Neural cell (in vitro differentiated cells): ENCODE results near the gene PPIB. TPM values are rescaled to one million over a fixed set of nuclear protein-coding genes. Genes with fewer than 3 reads are reported as not detected.

Experiments
- H2AFZ ChIP-seq: fragments of 200-600, 300-800 bp; sonication (generic), shearing (Covaris generic); 2 replicates; pipeline ENCODE4 v1.6.0; 2014; ENCODE audit warnings: low read depth, mild to moderate bottlenecking, antibody characterized with exemption, low read length, moderate library complexity
- H3F3A ChIP-seq: fragments of 200-600 bp; shearing (Covaris generic); 2 replicates; pipeline ENCODE4 v1.6.1; 2016; ENCODE audit warnings: mild to moderate bottlenecking, moderate library complexity, mixed read lengths, antibody characterized with exemption, low read length; ENCODE audit not compliant: insufficient read depth, poor library complexity, severe bottlenecking
- H3K27ac ChIP-seq: fragments of 200-600, 300-800 bp; sonication (generic), shearing (Covaris generic); 2 replicates; pipeline ENCODE4 v1.5.1; 2014; ENCODE audit warnings: mild to moderate bottlenecking, low read length, moderate library complexity
- H3K27me3 ChIP-seq: fragments of 300-800, 200-600 bp; sonication (generic), shearing (Covaris generic); 2 replicates; pipeline ENCODE4 v1.6.0; 2014; ENCODE audit warnings: mild to moderate bottlenecking, low read depth, low read length, moderate library complexity; ENCODE audit not compliant: insufficient read depth
- H3K36me3 ChIP-seq: fragments of 300-800, 200-600 bp; sonication (generic), shearing (Covaris generic); 2 replicates; pipeline ENCODE4 v1.5.1; 2014; ENCODE audit warnings: mild to moderate bottlenecking, antibody characterized with exemption, low read length, moderate library complexity; ENCODE audit not compliant: insufficient read depth
- H3K4me2 ChIP-seq: fragments of 300-800, 200-600 bp; sonication (generic), shearing (Covaris generic); 2 replicates; pipeline ENCODE4 v1.6.0; 2014; ENCODE audit warnings: mild to moderate bottlenecking, low read length
- H3K4me3 ChIP-seq: fragments of 300-800, 200-600 bp; sonication (generic), shearing (Covaris generic); 2 replicates; pipeline ENCODE4 v1.5.1; 2014; ENCODE audit warnings: mild to moderate bottlenecking, low read length, moderate library complexity
- H3K79me2 ChIP-seq: fragments of 200-600 bp; shearing (Covaris generic); replicated peaks from 2 replicates; pipeline ENCODE4 v1.6.0; 2014; ENCODE audit warnings: mild to moderate bottlenecking, low read length, moderate library complexity; ENCODE audit not compliant: insufficient read depth
- H3K9ac ChIP-seq: fragments of 300-800, 200-600 bp; sonication (generic), shearing (Covaris generic); 2 replicates; pipeline ENCODE4 v1.6.1; 2016; ENCODE audit warnings: mild to moderate bottlenecking, low read length, mixed read lengths
- H3K9me2 ChIP-seq: fragments of 200-600 bp; shearing (Covaris generic); 2 replicates; pipeline ENCODE4 v1.6.1; 2016; ENCODE audit warnings: mild to moderate bottlenecking, low read length, mixed read lengths; ENCODE audit not compliant: insufficient read depth
- H3K9me3 ChIP-seq: fragments of 200-600, 300-800 bp; sonication (generic), shearing (Covaris generic); 2 replicates; pipeline ENCODE4 v1.6.1; 2016; ENCODE audit warnings: mild to moderate bottlenecking, mixed run types, low read length, moderate library complexity, mixed read lengths
- H4K20me1 ChIP-seq: fragments of 200-600 bp; shearing (Covaris generic); 2 replicates; pipeline ENCODE4 v1.6.1; 2016; ENCODE audit warnings: mild to moderate bottlenecking, mixed run types; ENCODE audit not compliant: insufficient read depth
- EP300 ChIP-seq: fragments of 450-650 bp; conservative IDR thresholded peaks from 2 replicates; pipeline ENCODE4 v1.6.1; 2014; ENCODE audit warnings: antibody characterized with exemption, mild to moderate bottlenecking, moderate library complexity; ENCODE audit not compliant: poor library complexity, severe bottlenecking
- EZH2 ChIP-seq: fragments of 200-600, 300-800 bp; shearing (Covaris generic), sonication (generic); IDR thresholded peaks from 2 replicates; pipeline ENCODE4 v1.6.1; 2014; ENCODE audit warnings: antibody characterized with exemption, low read length, borderline replicate concordance, mild to moderate bottlenecking; ENCODE audit not compliant: insufficient read depth, poor library complexity, severe bottlenecking
- MXI1 ChIP-seq: fragments of 450-650 bp; conservative IDR thresholded peaks from 2 replicates; pipeline ENCODE4 v1.6.1; 2014; ENCODE audit warnings: antibody characterized with exemption, mild to moderate bottlenecking; ENCODE audit not compliant: poor library complexity, severe bottlenecking
- POLR2AphosphoS5 ChIP-seq: IDR thresholded peaks from 2 replicates; pipeline ENCODE4 v1.6.1; 2012
- RAD21 ChIP-seq: fragments of 450-650 bp; conservative IDR thresholded peaks from 2 replicates; pipeline ENCODE4 v1.6.1; 2014; ENCODE audit warnings: antibody characterized with exemption, mild to moderate bottlenecking, moderate library complexity
- SMC3 ChIP-seq: fragments of 450-650 bp; conservative IDR thresholded peaks from 2 replicates; pipeline ENCODE4 v1.6.1; 2014; ENCODE audit warnings: antibody characterized with exemption, mild to moderate bottlenecking, moderate library complexity; ENCODE audit not compliant: poor library complexity
- TAF1 ChIP-seq: IDR thresholded peaks from 2 replicates; pipeline ENCODE4 v1.6.1; 2012; ENCODE audit warnings: low read depth
- polyA minus RNA-seq: library from RNA; depleted of rRNA, polyadenylated mRNA; stranded (reverse); fragments of >200 nt; gene quantifications from 2 replicates; pipeline ENCODE4 v1.2.3, GENCODE V29; 2014
- polyA plus RNA-seq: library from polyadenylated mRNA; depleted of rRNA; stranded (reverse); fragments of >200 nt; gene quantifications from 2 replicates; pipeline ENCODE4 v1.2.3, GENCODE V29; 2014
- TF ChIP-seq, protein P1 (sequence below): fragments of 450-650 bp; IDR thresholded peaks from 2 replicates; pipeline ENCODE4 v1.5.1; 2014; ENCODE audit warnings: antibody characterized with exemption, mild to moderate bottlenecking, moderate library complexity; ENCODE audit not compliant: poor library complexity, severe bottlenecking
- TF ChIP-seq, protein P2 (sequence below): IDR thresholded peaks from 2 replicates; pipeline ENCODE4 v1.6.1; 2012; ENCODE audit warnings: borderline replicate concordance

The PPIB gene
- polyA plus RNA-seq (202 and 206 TPM in 2 replicates), polyA minus RNA-seq (99.3 and 109 TPM in 2 replicates)

DNA sequence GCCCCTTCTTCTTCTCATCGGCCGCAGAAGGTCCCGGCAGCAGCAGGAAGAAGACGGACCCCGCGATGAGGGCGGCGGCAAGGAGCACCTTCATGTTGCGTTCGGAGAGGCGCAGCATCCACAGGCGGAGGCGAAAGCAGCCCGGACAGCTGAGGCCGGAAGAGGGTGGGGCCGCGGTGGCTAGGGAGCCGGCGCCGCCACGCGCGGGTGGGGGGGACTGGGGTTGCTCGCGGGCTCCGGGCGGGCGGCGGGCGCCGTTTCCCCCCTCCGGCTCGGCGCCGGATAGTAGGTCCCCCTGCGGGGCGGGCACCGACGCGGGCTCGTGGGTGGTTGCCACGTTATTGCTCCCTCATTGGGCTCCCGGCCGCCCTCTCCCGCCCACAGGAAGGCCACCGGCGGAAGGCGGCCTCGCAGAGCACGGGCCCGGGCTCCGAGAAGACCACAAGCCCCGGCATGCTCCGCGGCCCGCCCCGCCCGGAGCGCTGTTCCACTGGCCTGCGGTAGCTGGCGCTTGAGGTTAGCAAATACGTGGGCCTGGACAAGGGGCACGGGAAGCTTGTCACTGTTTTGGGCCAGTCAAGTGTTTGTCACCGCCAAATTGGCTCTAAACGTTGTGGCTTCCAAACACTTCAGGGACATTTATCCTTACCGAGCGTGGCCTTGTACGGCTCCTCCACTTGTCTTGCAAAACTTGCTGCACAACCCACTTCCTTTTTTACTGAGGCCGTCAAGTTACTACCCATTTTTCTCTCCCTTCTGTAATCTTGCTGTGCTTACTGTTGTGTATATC lies at the start of gene PPIB:
Gene PPIB (minus strand): TSS at position 154 of the 790 bp plus-strand sequence. CDS start 36 bp downstream, at position 118.
- no peaks in the 10 kb centered on the region for H4K20me1 ChIP-seq
- peak within 1 kb of the TSS; percentile 74 for H3K27ac ChIP-seq
- no peaks in the 10 kb centered on the region for H3F3A ChIP-seq
- peak within 1 kb of the TSS; percentile 96 for H3K4me2 ChIP-seq
- peak within 1 kb of the TSS; percentile 93 for H3K4me3 ChIP-seq
- H2AFZ ChIP-seq = peak within 1 kb of the TSS; percentile 51
- peak within 1 kb of the TSS; percentile 82 for H3K9ac ChIP-seq
- peaks cover 10% of the 10 kb centered on the region for H3K79me2 ChIP-seq
- H3K36me3 ChIP-seq = no peaks in the 10 kb centered on the region
- no peaks in the 10 kb centered on the region for H3K27me3 ChIP-seq
- H3K9me2 ChIP-seq = no peaks in the 10 kb centered on the region
- TF ChIP-seq MXI1 = peak; percentile 83
- peak; percentile 79 for TF ChIP-seq RAD21
- no peak for TF ChIP-seq TAF1
- TF ChIP-seq, protein P1, sequence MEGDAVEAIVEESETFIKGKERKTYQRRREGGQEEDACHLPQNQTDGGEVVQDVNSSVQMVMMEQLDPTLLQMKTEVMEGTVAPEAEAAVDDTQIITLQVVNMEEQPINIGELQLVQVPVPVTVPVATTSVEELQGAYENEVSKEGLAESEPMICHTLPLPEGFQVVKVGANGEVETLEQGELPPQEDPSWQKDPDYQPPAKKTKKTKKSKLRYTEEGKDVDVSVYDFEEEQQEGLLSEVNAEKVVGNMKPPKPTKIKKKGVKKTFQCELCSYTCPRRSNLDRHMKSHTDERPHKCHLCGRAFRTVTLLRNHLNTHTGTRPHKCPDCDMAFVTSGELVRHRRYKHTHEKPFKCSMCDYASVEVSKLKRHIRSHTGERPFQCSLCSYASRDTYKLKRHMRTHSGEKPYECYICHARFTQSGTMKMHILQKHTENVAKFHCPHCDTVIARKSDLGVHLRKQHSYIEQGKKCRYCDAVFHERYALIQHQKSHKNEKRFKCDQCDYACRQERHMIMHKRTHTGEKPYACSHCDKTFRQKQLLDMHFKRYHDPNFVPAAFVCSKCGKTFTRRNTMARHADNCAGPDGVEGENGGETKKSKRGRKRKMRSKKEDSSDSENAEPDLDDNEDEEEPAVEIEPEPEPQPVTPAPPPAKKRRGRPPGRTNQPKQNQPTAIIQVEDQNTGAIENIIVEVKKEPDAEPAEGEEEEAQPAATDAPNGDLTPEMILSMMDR = peak; percentile 85
- TF ChIP-seq POLR2AphosphoS5 = peak; percentile 91
- TF ChIP-seq EZH2 = no peak
- peak; percentile 57 for TF ChIP-seq EP300
- peak; percentile 65 for TF ChIP-seq SMC3
- TF ChIP-seq, protein P2, sequence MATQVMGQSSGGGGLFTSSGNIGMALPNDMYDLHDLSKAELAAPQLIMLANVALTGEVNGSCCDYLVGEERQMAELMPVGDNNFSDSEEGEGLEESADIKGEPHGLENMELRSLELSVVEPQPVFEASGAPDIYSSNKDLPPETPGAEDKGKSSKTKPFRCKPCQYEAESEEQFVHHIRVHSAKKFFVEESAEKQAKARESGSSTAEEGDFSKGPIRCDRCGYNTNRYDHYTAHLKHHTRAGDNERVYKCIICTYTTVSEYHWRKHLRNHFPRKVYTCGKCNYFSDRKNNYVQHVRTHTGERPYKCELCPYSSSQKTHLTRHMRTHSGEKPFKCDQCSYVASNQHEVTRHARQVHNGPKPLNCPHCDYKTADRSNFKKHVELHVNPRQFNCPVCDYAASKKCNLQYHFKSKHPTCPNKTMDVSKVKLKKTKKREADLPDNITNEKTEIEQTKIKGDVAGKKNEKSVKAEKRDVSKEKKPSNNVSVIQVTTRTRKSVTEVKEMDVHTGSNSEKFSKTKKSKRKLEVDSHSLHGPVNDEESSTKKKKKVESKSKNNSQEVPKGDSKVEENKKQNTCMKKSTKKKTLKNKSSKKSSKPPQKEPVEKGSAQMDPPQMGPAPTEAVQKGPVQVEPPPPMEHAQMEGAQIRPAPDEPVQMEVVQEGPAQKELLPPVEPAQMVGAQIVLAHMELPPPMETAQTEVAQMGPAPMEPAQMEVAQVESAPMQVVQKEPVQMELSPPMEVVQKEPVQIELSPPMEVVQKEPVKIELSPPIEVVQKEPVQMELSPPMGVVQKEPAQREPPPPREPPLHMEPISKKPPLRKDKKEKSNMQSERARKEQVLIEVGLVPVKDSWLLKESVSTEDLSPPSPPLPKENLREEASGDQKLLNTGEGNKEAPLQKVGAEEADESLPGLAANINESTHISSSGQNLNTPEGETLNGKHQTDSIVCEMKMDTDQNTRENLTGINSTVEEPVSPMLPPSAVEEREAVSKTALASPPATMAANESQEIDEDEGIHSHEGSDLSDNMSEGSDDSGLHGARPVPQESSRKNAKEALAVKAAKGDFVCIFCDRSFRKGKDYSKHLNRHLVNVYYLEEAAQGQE = no peak
- no peaks in the 10 kb centered on the region for H3K9me3 ChIP-seq

DNA sequence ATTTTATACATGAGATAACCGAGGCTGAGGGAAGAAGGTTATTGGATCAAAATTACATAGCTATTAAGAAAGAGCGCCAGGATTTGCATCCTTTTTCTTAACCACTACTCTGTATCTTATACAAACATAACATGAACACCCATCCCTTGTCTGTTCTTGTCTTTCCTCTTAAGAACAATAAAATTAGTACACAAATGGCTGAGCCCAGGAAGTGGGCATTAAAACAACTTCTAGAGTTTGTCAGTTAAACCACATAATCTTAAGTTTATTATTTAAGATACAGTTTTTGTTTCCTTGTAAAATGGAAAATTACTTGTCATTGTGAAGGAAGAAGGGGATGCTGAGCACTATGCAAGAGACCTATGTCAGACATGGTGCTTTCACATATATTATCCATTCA lies 48.9 kb upstream of the PPIB start:
- no peak overlapping the region for H2AFZ ChIP-seq
- H3K27ac ChIP-seq = no peak overlapping the region
- H4K20me1 ChIP-seq = no peaks in the 10 kb centered on the region
- H3K36me3 ChIP-seq = no peaks in the 10 kb centered on the region
- TF ChIP-seq EP300 (no peak), TAF1 (no peak), RAD21 (no peak), POLR2AphosphoS5 (no peak), EZH2 (no peak), SMC3 (no peak), MXI1 (no peak)
- TF ChIP-seq, protein P2 = no peak
- TF ChIP-seq, protein P1 = no peak
- no peak overlapping the region for H3K9ac ChIP-seq
- no peak overlapping the region for H3K4me3 ChIP-seq
- H3K9me2 ChIP-seq = no peaks in the 10 kb centered on the region
- no peak overlapping the region for H3K4me2 ChIP-seq
- no peaks in the 10 kb centered on the region for H3F3A ChIP-seq
- no peaks in the 10 kb centered on the region for H3K9me3 ChIP-seq
- no peaks in the 10 kb centered on the region for H3K79me2 ChIP-seq
- H3K27me3 ChIP-seq = no peaks in the 10 kb centered on the region
